Esophagus squamous epithelium (tissue), 5 donors: ENCODE results near the gene UXT. TPM values are rescaled to one million over a fixed set of nuclear protein-coding genes. Genes with fewer than 3 reads are reported as not detected.

ENCODE experiments used
- DNase-seq: peaks from one replicate; lab custom pipeline; 2025; lab: John Stamatoyannopoulos, UW
- H3K27ac ChIP-seq, 4 donors: fragments of 200-600 bp; sonication (generic); one replicate each; pipeline ENCODE4 v1.5.1; 2016 to 2019; ENCODE audit warnings: mild to moderate bottlenecking in 1 of 4
- H3K27me3 ChIP-seq, 4 donors: fragments of 200-600 bp; sonication (generic); 1 replicate in 3 of 4; 2 replicates in 1 of 4; pipeline versions ENCODE4 v1.5.1 to v1.6.0; 2017 to 2021; ENCODE audit warnings: antibody characterized with exemption in 1 of 4
- H3K36me3 ChIP-seq, 3 donors: fragments of 200-600 bp; sonication (generic); one replicate each; pipeline ENCODE4 v1.5.1; 2016 to 2019
- H3K4me1 ChIP-seq, 3 donors: fragments of 200-600 bp; sonication (generic); one replicate each; pipeline ENCODE4 v1.5.1; 2017 to 2019
- H3K4me3 ChIP-seq, 4 donors: fragments of 200-600 bp; sonication (generic); 1 replicate in 3 of 4; 2 replicates in 1 of 4; pipeline ENCODE4 v1.5.1; 2016 to 2019; ENCODE audit warnings: mild to moderate bottlenecking in 2 of 4, moderate library complexity in 1 of 4
- H3K9me3 ChIP-seq, 3 donors: fragments of 200-600 bp; sonication (generic); one replicate each; pipeline ENCODE4 v1.5.1; 2016 to 2019
- CTCF ChIP-seq, 6 experiments: fragments of 450-650 bp in 4 of 6; fragments of 200-600 bp in 2 of 6; sonication (generic) in 2 of 6; IDR thresholded peaks; one replicate each; pipeline ENCODE4 v1.5.1; 2016 to 2019; ENCODE audit warnings: antibody characterized with exemption in 6 of 6, mild to moderate bottlenecking in 4 of 6, moderate library complexity in 4 of 6
- POLR2A ChIP-seq, 4 donors: fragments of 450-650 bp; IDR thresholded peaks; one replicate each; pipeline ENCODE4 v1.6.1; 2017; ENCODE audit warnings: antibody characterized with exemption in 4 of 4, mild to moderate bottlenecking in 4 of 4, moderate library complexity in 3 of 4
- WGBS, 2 donors: methylation state at CpG; one replicate each; pipeline ENCODE4 v1.1.5; 2018; 5-methylcytosine and 5-hydroxymethylcytosine counted together
- intact Hi-C: fragments of 100-400 bp; cut with DNase I; formaldehyde crosslinking; loops from one replicate; pipeline ENCODE4 v1.15.0; 2022
- total RNA-seq, 4 donors: library from RNA; depleted of rRNA; stranded (reverse); fragments of >200 nt; gene quantifications; one replicate each; pipeline ENCODE4 v1.1.0, GENCODE V29; 2016
- donor health status: DM: yes; HTN: yes; CAD: no.

UXT gene
- total RNA-seq, 4 donors from 2014 or later = 44.1 to 128 (median 87.8) TPM

GRCh38 chrX:47628982-47629381 lies 30.0 kb downstream of the UXT start:
- Histone ChIP-seq H3K36me3 (no peaks in the 10 kb centered on the region), H3K4me1 (peaks cover 0 to under 1% (median 0%) of the 10 kb centered on the region in 3 donors), H3K4me3 (no peak overlapping the region), H3K9me3 (no peaks in the 10 kb centered on the region), H3K27ac (no peak overlapping the region), H3K27me3 (peaks cover 0 to 2% (median 0%) of the 10 kb centered on the region in 4 donors)
- no peak for DNase-seq
- TF ChIP-seq POLR2A (IDR thresholded peaks at IDR 0.05) = no peak
- TF ChIP-seq CTCF (IDR thresholded peaks at IDR 0.05) = no peak
- WGBS, 2 donors = 67% methylated on average over 1 of the region's 1 CpG; no CpG with 5 or more reads in 1 of the 2 donors
- intact Hi-C loops = no loop called here

GRCh38 chrX:47625365-47625764 lies 33.6 kb downstream of the UXT start:
- Histone ChIP-seq H3K4me1 (peaks cover 0 to 8% (median 0%) of the 10 kb centered on the region in 3 donors), H3K27ac (no peak overlapping the region), H3K27me3 (peaks cover 0 to 11% (median 0%) of the 10 kb centered on the region in 4 donors), H3K9me3 (no peaks in the 10 kb centered on the region), H3K36me3 (no peaks in the 10 kb centered on the region), H3K4me3 (no peak overlapping the region)
- no peak for DNase-seq
- no peak for TF ChIP-seq CTCF (IDR thresholded peaks at IDR 0.05)
- TF ChIP-seq POLR2A (IDR thresholded peaks at IDR 0.05) = no peak
- WGBS, 2 donors = 80 to 94% methylated on average over 1 to 2 of the region's 2 CpGs
- intact Hi-C loops = no loop called here

GRCh38 chrX:47623540-47624027 lies 35.4 kb downstream of the UXT start:
- intact Hi-C loops = no loop called here
- no peak for DNase-seq
- Histone ChIP-seq H3K4me1 (peaks cover 0 to 15% (median 3%) of the 10 kb centered on the region in 3 donors), H3K36me3 (no peaks in the 10 kb centered on the region), H3K9me3 (no peaks in the 10 kb centered on the region), H3K4me3 (peak overlapping the region in 2 of 4 donors; percentile 16 to 48), H3K27ac (no peak overlapping the region), H3K27me3 (peaks cover 0 to 15% (median 0%) of the 10 kb centered on the region in 4 donors)
- TF ChIP-seq POLR2A (IDR thresholded peaks at IDR 0.05) (no peak), CTCF (IDR thresholded peaks at IDR 0.05) (no peak)
- 39% methylated on average over 10 of the region's 35 CpGs; no CpG with 5 or more reads in 1 of the 2 donors for WGBS, 2 donors

GRCh38 chrX:47621851-47622250 lies 37.1 kb downstream of the UXT start:
- Histone ChIP-seq H3K9me3 (no peaks in the 10 kb centered on the region), H3K4me3 (no peak overlapping the region), H3K27ac (no peak overlapping the region), H3K4me1 (peaks cover 0 to 15% (median 3%) of the 10 kb centered on the region in 3 donors), H3K27me3 (peaks cover 0 to 15% (median 0%) of the 10 kb centered on the region in 4 donors), H3K36me3 (no peaks in the 10 kb centered on the region)
- 78 to 85% methylated on average over 6 of the region's 6 CpGs for WGBS, 2 donors
- TF ChIP-seq POLR2A (IDR thresholded peaks at IDR 0.05) = no peak
- no peak for TF ChIP-seq CTCF (IDR thresholded peaks at IDR 0.05)
- intact Hi-C loops = no loop called here
- DNase-seq = no peak

GRCh38 chrX:47620303-47620685 lies 38.7 kb downstream of the UXT start:
- no peaks in the 10 kb centered on the region for H3K36me3 ChIP-seq
- intact Hi-C loops = no loop called here
- TF ChIP-seq POLR2A (IDR thresholded peaks at IDR 0.05) = no peak
- TF ChIP-seq CTCF (IDR thresholded peaks at IDR 0.05) = no peak
- no peak overlapping the region for H3K27ac ChIP-seq
- DNase-seq = no peak
- H3K4me1 ChIP-seq = peaks cover 0 to 15% (median 3%) of the 10 kb centered on the region in 3 donors
- peaks cover 0 to 15% (median 0%) of the 10 kb centered on the region in 4 donors for H3K27me3 ChIP-seq
- WGBS, 2 donors = 65 to 80% methylated on average over 2 to 9 of the region's 9 CpGs
- no peak overlapping the region for H3K4me3 ChIP-seq
- no peaks in the 10 kb centered on the region for H3K9me3 ChIP-seq
